Measurements from ENCODE around the gene CXCR2.
"Not testable (repeated sequence)": the region's sequence is repeated elsewhere in the genome, so short reads cannot be mapped to it uniquely, and the experiment has no call there.

The CXCR2 gene

GRCh38 chr2:218171744-218172143 lies 45.9 kb downstream of the CXCR2 start:
- DNase-seq (ENCODE audit: low read depth); H3K4me3 ChIP-seq (ENCODE audit: low read depth, low read length): not testable (repeated sequence)

- no peak for DNase-seq (ENCODE audit: low read depth)
Observed at GRCh38 chr2:218172845-218173244, 47.0 kb downstream of the CXCR2 start.

GRCh38 chr2:218179782-218180181 lies 54.0 kb downstream of the CXCR2 start:
- no peak for DNase-seq (ENCODE audit: low read depth)
- no peak overlapping the region for H3K4me3 ChIP-seq (ENCODE audit: low read depth, low read length)

More at GRCh38 chr2:218172845-218173244, 47.0 kb downstream of the CXCR2 start:
- H3K4me3 ChIP-seq (ENCODE audit: low read depth, low read length), result no peak overlapping the region

GRCh38 chr2:218180467-218181114 lies 54.8 kb downstream of the CXCR2 start:
- H3K4me3 ChIP-seq (ENCODE audit: low read depth, low read length), result no peak overlapping the region

GRCh38 chr2:218184331-218184730 lies 58.5 kb downstream of the CXCR2 start:
- DNase-seq (ENCODE audit: low read depth), result no peak
- no peak overlapping the region for H3K4me3 ChIP-seq (ENCODE audit: low read depth, low read length)

More at GRCh38 chr2:218180467-218181114, 54.8 kb downstream of the CXCR2 start:
- no peak for DNase-seq (ENCODE audit: low read depth)

- peak; percentile 20 for DNase-seq (ENCODE audit: low read depth)
- H3K4me3 ChIP-seq (ENCODE audit: low read depth, low read length), result no peak overlapping the region
Observed at GRCh38 chr2:218186355-218186766, 60.5 kb downstream of the CXCR2 start.
